Right lung (tissue), 5 donors: ENCODE data around the gene LAD1. TPM values are rescaled to one million over a fixed set of nuclear protein-coding genes. Genes with fewer than 3 reads are reported as not detected.

Source experiments
- DNase-seq, 2 donors: peaks; one replicate each; pipeline ENCODE4 v3.0.0-alpha.2; 2013
- polyA plus RNA-seq, 5 donors: library from polyadenylated mRNA; unstranded; fragments of 120-200 nt; gene quantifications; one replicate each; pipeline versions ENCODE4 v1.2.1 to v1.2.3, GENCODE V29; 2013; ENCODE audit warnings: inconsistent platforms in 1 of 5, low replicate concordance in 1 of 5; ENCODE audit not compliant: insufficient read length in 5 of 5, insufficient read depth in 1 of 5

Gene LAD1
- polyA plus RNA-seq, 5 donors: 9.1 to 14.5 (median 11.2) TPM

GRCh38 chr1:201419746-201420607 is 20.9 kb upstream of the LAD1 start:
- no peak for DNase-seq

- DNase-seq: no peak
Measured at GRCh38 chr1:201419256-201419655, 20.1 kb upstream of the LAD1 start.

- DNase-seq: no peak
Measured at GRCh38 chr1:201418461-201418860, 19.3 kb upstream of the LAD1 start.

- no peak for DNase-seq
Measured at GRCh38 chr1:201414051-201414738, 15.1 kb upstream of the LAD1 start.

- DNase-seq: no peak
Measured at GRCh38 chr1:201411292-201411691, 12.2 kb upstream of the LAD1 start.

- no peak for DNase-seq
Measured at GRCh38 chr1:201409440-201409839, 10.3 kb upstream of the LAD1 start.

GRCh38 chr1:201408834-201409200 is 9.7 kb upstream of the LAD1 start:
- DNase-seq: no peak

- DNase-seq: peak; percentile 47 to 64
Measured at GRCh38 chr1:201408176-201408833, 9.2 kb upstream of the LAD1 start.

- DNase-seq: no peak
Measured at GRCh38 chr1:201406831-201407406, 7.8 kb upstream of the LAD1 start.

GRCh38 chr1:201405484-201405831 is 6.3 kb upstream of the LAD1 start:
- DNase-seq: no peak

GRCh38 chr1:201404722-201405483 is 5.8 kb upstream of the LAD1 start:
- DNase-seq: no peak

- DNase-seq: no peak
Measured at GRCh38 chr1:201404055-201404454, 4.9 kb upstream of the LAD1 start.

- no peak for DNase-seq
Measured at GRCh38 chr1:201403359-201403758, 4.2 kb upstream of the LAD1 start.

GRCh38 chr1:201401700-201402099 is 2.6 kb upstream of the LAD1 start:
- DNase-seq: no peak

- DNase-seq: no peak
Measured at GRCh38 chr1:201400852-201401230, 1.7 kb upstream of the LAD1 start.

GRCh38 chr1:201400212-201400851 is 1.2 kb upstream of the LAD1 start:
- no peak for DNase-seq

GRCh38 chr1:201399352-201400126 is 415 bp upstream of the LAD1 start:
- peak; percentile 48 to 50 for DNase-seq

GRCh38 chr1:201397675-201398074 is 1.4 kb downstream of the LAD1 start:
- no peak for DNase-seq

- DNase-seq: no peak
Measured at GRCh38 chr1:201396861-201397464, 2.2 kb downstream of the LAD1 start.

GRCh38 chr1:201395936-201396335 is 3.2 kb downstream of the LAD1 start:
- DNase-seq: no peak
